Measurements from ENCODE around the gene EIF4G3. TPM values are rescaled to one million over a fixed set of nuclear protein-coding genes. Genes with fewer than 3 reads are reported as not detected.

Gene EIF4G3
- total and polyA plus RNA-seq, 2 of the 8 experiments (the other 6 are each of a cell fraction or from before 2014, with no cell fraction given): 47.5 to 66.6 TPM

DNA sequence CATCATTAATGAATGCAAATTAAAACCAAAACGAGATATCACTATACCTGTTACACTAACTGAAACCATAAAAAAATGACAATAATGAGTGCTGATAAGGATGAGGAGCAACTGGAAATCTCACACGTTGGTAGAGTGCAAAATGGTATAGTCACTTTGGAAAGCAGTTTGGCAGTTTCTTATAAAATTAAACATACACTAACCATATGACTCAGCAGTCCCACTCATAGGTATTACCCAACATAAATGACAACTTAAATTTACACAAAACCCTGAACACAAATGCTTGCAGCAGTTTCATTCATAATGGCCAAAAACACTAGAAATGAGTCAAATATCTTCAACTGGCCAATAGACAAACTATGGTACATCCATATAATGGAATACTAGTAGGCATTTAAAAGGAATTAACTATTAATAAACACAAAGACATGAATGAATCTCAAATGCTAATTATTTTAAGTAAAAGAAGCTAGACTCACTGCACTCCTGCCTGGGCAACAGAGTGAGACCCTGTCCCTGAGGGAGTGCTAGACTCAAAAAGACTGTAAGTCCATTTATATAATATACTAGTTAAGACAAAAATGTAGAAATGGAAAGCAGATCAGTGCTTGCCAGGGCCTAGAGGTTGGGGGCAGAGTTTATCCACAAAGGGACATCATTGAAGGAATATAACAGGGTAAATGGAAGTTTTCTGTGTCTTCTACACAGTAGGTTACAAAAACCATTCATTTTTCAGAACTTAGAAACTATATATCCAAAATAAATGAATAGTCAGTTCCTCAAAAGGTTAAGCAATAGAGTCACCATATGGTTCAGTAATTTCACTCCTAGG, 77.4 kb downstream of the EIF4G3 start:
- Histone ChIP-seq H2AFZ (ENCODE audit: low read length) (no peak overlapping the region), H2BK12ac (ENCODE audit: low read depth, low read length) (no peak overlapping the region), H3K79me2 (ENCODE audit: control insufficient read depth in 1 of 2, insufficient read depth in 2 of 2, low read length in 2 of 2) (peaks cover 0 to 68% of the 10 kb centered on the region in 2 experiments; a peak in 2 of 4 replicates), H3K27me3 (replicated peaks in 1 of 4; ENCODE audit: control insufficient read depth in 3 of 4, extremely low read depth in 1 of 4, insufficient read depth in 3 of 4, low read length in 3 of 4) (no peaks in the 10 kb centered on the region), H3K4me3 (ENCODE audit: extremely low read depth in 1 of 4, insufficient read depth in 2 of 4, low read depth in 3 of 4, low read length in 4 of 4) (no peak overlapping the region), H4K8ac (ENCODE audit: extremely low read depth, insufficient read depth, low read length) (no peak overlapping the region), H2BK20ac (ENCODE audit: low read length) (no peak overlapping the region), H2BK15ac (ENCODE audit: low read length) (no peak overlapping the region), H3K4me1 (replicated peaks in 1 of 4; ENCODE audit: control insufficient read depth in 3 of 4, insufficient read depth in 4 of 4, low read length in 3 of 4) (peaks cover 0 to 9% (median 5%) of the 10 kb centered on the region in 4 experiments; a peak in 4 of 7 replicates), H3K23ac (ENCODE audit: insufficient read length) (no peak overlapping the region), H4K91ac (replicated peaks; ENCODE audit: insufficient read length, low read length) (no peak overlapping the region), H4K20me1 (replicated peaks in 1 of 2; ENCODE audit: control insufficient read depth in 1 of 2, insufficient read depth in 2 of 2, low read length in 2 of 2) (peaks cover 0 to 4% of the 10 kb centered on the region in 2 experiments), H3K4me2 (ENCODE audit: insufficient read depth in 1 of 2, low read depth in 2 of 2, low read length in 2 of 2) (no peak overlapping the region), H4K5ac (ENCODE audit: insufficient read length, low read depth, low read length) (no peak overlapping the region), H3K36me3 (ENCODE audit: control insufficient read depth in 2 of 4, insufficient read depth in 4 of 4, low read length in 3 of 4) (peaks cover 0 to 12% (median 0%) of the 10 kb centered on the region in 4 experiments; a peak in 1 of 8 replicates), H3K14ac (ENCODE audit: insufficient read length) (no peak overlapping the region), H2BK120ac (replicated peaks; ENCODE audit: low read depth, low read length) (no peak overlapping the region), H3K56ac (replicated peaks; ENCODE audit: insufficient read length, low read depth, low read length) (no peak overlapping the region), H3K18ac (ENCODE audit: extremely low read depth, low read length) (no peak overlapping the region), H3K9me3 (ENCODE audit: insufficient read depth in 2 of 2, low read depth in 1 of 2, low read length in 1 of 2) (no peaks in the 10 kb centered on the region), H3K4ac (replicated peaks; ENCODE audit: insufficient read length, low read depth, low read length) (no peak overlapping the region), H2AK5ac (ENCODE audit: low read depth, low read length) (no peak overlapping the region), H3K9ac (replicated peaks in 1 of 4; ENCODE audit: extremely low read depth in 1 of 4, low read depth in 3 of 4, low read length in 3 of 4) (no peak overlapping the region), H2BK5ac (ENCODE audit: low read depth, low read length) (no peak overlapping the region), H3K23me2 (ENCODE audit: low read depth, low read length) (0 out of 2 replicates have a peak, but pooled peaks cover 2% of the 10 kb centered on the region), H3K27ac (ENCODE audit: low read depth, low read length) (no peak overlapping the region), H3K79me1 (ENCODE audit: low read depth, low read length) (peaks cover 3% of the 10 kb centered on the region; the same call in 1 of the 2 replicates)
- 89% methylated on average over 2 of the region's 2 CpGs; no CpG with 5 or more reads in 1 of the 2 experiments for WGBS, 2 experiments (ENCODE audit: extremely low coverage in 1 of 2, insufficient coverage in 1 of 2, insufficient read length in 1 of 2, insufficient replicate concordance in 2 of 2, low coverage in 1 of 2, low lambda C conversion rate in 2 of 2, missing lambda C conversion rate in 1 of 2)
- ChIA-PET POLR2A (ENCODE audit: partially characterized antibody) (no interaction called here), CTCF (ENCODE audit: partially characterized antibody) (no interaction called here)
- DNase-seq (ENCODE audit: low read depth in 1 of 2, low spot score in 2 of 2) (no peak), FAIRE-seq (no peak)
- no peak for TF ChIP-seq RAD21 (IDR thresholded peaks at IDR 0.05 in 1 of 2, conservative IDR thresholded peaks at IDR 0.05 in 1 of 2; ENCODE audit: low read depth in 2 of 2, low read length in 2 of 2)
- TF ChIP-seq, protein P1, sequence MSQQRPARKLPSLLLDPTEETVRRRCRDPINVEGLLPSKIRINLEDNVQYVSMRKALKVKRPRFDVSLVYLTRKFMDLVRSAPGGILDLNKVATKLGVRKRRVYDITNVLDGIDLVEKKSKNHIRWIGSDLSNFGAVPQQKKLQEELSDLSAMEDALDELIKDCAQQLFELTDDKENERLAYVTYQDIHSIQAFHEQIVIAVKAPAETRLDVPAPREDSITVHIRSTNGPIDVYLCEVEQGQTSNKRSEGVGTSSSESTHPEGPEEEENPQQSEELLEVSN (IDR thresholded peaks at IDR 0.05): no peak
- no peak for TF ChIP-seq TBP (IDR thresholded peaks at IDR 0.05; ENCODE audit: low read depth, low read length)
- no peak for TF ChIP-seq ATF2 (IDR thresholded peaks at IDR 0.05; ENCODE audit: low read length)
- no peak for TF ChIP-seq GABPA (IDR thresholded peaks at IDR 0.05; ENCODE audit: borderline replicate concordance, insufficient read depth, low read length)
